MV-4-11 (cell line): ENCODE data around the gene AIMP1.
"Not testable (repeated sequence)": the region's sequence is repeated elsewhere in the genome, so short reads cannot be mapped to it uniquely, and the experiment has no call there.

ENCODE experiments used
- DNase-seq: peaks from one replicate; lab custom pipeline; 2025; lab: John Stamatoyannopoulos, UW

The AIMP1 gene

DNA sequence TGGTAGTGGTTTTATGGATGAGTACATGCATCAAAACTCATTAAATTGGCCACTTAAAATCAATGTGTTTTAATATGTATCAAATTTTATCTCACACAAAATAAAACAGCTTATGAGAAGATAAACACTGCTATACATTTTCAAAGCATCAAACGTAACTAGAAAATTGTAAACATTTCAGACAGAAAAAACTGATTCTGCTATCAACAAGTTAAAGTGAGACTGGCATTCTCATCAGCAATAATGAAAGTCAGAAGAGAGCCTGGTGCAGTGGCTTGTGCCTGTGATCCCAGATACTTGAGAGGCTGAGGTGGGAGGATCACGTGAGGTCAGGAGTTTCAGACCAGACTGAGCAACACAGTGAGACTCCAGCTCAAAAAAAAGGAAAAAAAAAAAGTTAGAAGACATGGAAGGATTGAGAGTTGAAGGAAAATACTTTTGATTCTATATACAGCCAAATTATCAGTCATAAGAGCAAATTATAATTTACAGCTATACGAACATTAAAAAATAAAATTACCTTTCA, 3.3 kb upstream of the AIMP1 start:
- no peak for DNase-seq

DNA sequence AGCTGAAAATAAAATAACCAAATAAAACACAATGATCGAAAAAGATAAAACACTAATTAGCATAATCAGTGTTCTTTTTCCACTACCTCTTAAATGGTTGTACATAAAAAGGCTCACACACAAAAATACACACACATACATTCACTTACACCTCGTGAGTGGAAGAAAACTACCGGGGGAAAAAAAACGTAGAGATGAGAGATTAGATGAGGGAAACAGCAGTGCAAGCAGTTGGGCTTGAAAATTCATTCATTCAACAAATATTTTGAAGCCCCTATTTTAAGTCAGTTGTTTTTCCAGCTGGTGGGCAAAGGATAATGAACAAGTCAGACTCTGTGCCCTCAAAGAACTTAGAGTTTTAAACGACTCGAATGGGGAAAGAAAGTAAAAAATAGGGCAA, 1.4 kb upstream of the AIMP1 start:
- DNase-seq: no peak

DNA sequence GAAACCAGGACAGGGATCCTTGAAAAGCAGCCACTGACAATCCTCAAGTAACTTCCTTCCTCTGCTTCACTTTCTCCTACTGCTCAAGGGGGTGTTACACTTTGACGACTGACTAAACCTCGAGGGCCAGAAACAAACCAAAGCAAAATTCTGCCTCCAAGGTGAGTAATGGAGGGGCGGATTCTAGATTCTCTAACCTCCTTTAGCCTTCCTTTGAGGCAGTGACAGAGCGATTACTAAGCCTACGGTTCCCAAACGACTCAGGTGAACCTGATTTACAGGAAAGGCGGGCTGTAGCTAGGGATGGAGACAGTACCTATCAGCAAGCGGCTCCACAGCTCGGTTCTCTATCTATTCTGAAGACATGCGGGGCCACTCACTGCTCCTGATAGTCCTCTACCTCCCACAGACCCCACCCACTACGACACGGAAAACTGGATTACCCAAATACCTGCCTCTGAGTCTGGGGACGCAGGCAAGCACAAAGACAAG, 828 bp upstream of the AIMP1 start:
- DNase-seq: peak; percentile 28

DNA sequence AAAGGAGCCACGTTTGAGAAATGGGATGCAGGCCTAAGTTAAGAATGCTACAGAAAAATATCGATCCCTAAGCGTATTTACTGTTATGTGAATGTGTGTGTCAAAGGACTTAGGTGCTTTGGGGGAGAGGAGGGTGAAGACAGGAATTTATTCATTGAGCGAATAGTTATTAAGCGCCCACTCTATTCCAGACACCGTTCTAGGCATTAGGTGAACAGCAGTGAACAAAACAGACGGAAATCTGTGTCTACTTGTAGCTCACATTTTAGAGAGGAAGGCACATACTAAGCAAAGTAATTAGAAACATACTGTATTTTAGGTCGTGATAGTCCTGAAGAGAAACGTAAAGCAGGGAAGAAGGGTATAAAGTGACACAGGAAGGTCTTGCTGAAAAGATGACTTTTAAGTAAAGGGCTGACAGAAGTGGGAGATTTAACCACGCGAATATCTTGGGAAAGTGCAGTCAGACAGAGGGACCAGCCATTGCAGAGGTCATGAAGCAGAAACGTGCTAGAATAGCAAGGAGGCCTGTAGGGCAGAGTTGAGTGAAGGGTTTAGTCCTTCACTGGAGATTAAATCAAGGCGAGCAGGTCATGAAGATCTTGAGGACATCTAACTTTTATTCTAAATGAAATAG, 541 bp downstream of the AIMP1 start:
- DNase-seq: no peak

DNA sequence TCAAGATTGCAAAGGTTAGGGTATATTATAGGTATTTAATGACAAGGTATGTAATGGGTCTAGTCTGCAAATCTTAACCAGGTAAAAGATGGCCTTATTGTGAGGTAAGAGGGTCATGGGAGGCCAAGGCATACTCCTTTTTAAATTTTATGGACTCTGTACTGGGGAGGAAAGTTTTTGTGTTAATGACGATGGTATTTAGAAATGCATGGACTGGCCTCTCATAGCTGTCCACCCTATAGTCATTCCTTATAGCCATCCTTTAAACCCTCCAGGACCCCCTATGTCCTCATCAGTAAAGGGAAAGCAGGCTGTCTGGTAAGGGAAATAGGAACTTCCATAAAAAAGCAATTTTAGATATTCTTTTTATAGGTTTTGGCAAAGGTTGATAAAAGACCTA, 1.5 kb downstream of the AIMP1 start:
- DNase-seq: no peak

GRCh38 chr4:106318511-106318910, 2.2 kb downstream of the AIMP1 start:
- DNase-seq: no peak

DNA sequence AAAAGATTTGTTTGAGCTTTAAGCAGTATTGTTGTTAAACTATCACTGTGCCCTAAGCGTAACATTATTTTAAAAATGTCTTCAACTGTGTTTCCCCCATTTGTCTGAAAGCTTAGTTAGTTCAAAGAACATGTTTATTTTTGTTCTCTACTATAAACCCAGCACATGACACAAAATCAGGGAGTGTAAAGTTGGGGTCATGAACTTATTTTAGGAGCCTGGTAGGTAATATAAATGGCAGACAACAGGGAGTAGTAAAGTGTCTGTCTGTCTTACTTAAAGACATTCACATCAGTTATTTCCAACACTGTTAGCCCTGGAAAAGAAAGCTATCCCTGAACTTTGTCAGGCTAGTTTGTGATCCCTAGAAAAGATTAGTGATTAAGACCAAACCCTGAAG, 3.9 kb downstream of the AIMP1 start:
- DNase-seq: no peak

DNA sequence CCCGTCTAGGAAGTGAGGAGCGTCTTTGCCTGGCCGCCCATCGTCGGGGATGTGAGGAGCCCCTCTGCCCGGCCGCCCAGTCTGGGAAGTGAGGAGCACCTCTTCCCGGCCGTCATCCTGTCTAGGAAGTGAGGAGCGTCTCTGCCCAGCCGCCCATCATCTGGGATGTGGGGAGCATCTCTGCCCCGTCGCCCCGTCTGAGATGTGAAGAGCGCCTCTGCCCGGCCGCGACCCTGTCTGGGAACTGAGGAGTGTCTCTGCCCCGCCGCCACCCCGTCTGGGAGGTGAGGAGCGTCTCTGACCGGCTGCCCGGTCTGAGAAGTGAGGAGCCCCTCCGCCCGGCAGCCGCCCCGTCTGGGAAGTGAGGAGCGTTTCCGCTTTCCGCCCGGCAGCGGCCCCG, 4.8 kb downstream of the AIMP1 start:
- not testable (repeated sequence) for DNase-seq

- DNase-seq: not testable (repeated sequence)
Measured at GRCh38 chr4:106321814-106322213, 5.5 kb downstream of the AIMP1 start.

GRCh38 chr4:106323119-106323518, 6.8 kb downstream of the AIMP1 start:
- no peak for DNase-seq

- DNase-seq: no peak
Measured at GRCh38 chr4:106325800-106326199, 9.4 kb downstream of the AIMP1 start.

DNA sequence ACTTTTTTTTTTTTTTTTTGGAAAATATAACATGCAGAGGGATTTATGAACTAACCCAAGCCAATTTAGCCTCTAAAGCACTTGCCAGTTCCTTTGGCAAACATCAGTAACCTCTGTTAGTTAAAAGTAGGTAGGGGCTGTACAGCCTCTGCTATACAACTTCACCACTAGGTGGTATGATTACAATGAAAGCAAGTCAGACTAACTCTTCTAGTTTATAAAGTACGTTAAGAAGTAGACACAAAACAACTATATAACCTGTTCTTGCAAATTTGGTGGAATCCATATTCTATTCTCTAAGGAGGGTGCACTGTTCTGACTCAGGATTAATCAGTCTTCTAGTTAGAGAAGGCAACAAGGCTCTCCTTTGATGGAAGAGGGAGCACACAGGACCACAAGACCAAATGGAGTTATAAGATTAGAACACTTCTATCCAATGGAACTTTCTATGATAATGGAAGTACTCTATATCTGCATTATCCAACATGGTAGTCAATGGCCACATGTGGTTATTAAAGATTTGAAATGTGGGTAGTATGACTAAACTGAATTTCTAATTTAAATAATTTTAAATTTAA, 12.8 kb downstream of the AIMP1 start:
- DNase-seq: peak; percentile 45

DNA sequence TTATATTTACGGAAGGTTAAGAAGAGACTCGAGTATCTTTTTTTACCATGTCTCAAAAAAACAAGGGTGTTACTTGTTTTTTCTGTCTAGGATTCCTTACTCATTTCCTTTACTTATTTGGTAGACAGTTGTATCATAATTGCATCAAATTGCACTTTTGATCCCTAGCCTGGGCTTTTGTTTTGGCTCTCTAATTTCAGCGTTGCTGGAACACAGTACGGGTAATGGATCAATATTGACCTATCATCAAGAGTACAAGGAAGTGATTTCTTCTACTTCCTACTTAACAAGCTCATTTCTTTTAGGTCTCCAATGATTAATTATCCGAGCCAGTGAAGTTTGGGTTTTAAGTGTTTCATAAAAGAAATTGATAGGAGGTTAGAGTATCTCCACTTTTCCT, 16.8 kb downstream of the AIMP1 start:
- DNase-seq: no peak

DNA sequence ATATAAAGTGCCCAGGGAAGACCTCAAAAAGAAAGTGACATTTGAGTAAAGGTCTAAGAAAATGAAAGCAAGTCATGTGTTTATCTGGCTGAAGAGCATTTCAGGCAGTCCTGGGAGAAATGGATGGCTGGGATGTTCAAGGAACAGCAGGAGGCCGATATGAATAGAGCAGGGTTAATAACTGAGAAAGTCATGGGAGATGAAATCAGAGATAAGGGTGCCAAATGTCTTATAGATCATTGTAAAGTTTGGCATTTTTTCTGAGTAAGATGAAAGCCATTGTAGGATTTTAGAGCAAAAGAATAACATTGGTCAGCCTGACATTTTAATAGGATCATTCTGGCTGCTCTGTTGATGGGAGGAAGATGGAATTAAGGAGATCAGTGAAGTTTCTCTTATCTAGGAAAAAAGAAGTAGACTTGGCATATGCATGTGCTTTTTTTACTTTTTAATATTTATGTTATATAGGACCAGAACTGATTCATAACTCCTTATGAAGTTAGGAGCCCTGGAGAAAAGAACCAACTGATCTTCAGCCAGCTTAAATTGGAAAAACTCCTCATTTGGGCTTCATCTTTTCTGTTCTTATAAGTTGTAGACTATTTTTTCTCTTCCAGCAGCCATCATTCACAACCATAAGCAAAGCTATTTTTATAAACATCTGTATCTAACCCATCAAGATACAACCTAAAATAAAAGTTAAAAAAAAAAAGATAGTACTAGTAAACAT, 18.6 kb downstream of the AIMP1 start:
- DNase-seq: no peak

DNA sequence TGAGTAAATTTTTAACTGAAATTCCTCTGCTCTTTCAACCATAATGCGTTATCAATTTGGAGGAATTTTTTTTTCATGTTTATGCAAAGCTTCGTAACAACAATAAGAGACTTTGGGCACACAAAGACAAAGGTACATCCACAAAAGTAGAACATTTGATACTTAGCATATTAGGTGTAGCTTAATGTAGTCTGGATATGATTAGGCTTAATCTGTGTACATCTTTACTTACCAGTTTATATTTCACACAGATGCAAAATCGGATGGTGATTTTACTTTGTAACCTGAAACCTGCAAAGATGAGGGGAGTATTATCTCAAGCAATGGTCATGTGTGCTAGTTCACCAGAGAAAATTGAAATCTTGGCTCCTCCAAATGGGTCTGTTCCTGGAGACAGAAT, 20.3 kb downstream of the AIMP1 start:
- DNase-seq: no peak

DNA sequence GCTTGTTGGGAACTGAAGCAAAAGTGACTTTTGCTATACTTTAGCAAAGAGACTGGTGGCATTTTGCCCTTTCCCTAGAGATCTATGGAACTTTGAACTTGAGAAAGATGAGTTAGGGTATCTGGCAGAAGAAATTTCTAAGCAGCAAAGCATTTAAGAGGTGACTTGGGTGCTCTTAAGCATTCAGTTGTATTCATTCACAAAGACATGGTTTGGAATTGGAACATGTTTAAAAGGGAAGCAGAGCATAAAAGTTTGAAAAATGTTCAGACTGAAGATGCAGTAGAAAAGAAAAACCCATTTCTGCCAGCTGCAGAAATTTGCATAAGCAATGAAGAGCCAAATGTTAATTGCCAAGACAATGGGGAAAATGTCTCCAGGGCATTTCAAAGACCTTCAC, 21.6 kb downstream of the AIMP1 start:
- no peak for DNase-seq

DNA sequence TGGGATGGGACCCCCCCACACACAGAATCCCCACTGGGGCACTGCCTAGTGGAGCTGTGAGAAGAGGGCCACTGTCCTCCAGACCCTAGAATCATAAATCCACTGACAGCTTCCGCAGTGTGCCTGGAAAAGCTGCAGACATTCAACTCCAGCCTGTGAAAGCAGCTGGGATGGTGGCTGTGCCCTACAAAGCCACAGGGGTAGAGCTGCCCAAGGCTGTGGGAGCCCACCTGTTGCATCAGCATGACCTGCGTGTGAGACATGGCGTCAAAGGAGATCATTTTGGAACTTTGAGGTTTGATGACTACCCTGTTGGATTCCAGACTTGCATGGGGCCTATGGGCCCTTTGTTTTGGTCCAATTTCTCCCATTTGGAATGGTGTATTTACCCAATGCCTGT, 22.3 kb downstream of the AIMP1 start:
- DNase-seq: no peak

DNA sequence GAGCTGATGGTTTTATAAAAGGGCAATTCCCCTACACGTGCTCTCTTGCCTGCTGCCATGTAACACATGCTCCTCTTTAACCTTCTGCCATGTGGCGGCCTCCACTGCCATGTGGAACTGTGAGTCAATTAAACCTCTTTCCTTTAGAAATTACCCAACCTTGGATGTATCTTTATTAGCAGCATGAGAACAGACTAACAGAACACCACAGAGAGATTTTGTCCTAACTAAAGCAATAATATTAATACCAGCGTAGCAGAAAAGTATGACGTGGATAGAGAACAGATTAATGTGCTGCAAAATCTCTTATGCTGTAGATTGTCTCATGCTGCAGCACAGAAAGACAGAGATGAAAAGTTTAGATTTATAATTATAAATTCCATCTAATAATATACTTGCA, 23.1 kb downstream of the AIMP1 start:
- DNase-seq: no peak

- no peak for DNase-seq
Measured at GRCh38 chr4:106340774-106341173, 24.4 kb downstream of the AIMP1 start.

DNA sequence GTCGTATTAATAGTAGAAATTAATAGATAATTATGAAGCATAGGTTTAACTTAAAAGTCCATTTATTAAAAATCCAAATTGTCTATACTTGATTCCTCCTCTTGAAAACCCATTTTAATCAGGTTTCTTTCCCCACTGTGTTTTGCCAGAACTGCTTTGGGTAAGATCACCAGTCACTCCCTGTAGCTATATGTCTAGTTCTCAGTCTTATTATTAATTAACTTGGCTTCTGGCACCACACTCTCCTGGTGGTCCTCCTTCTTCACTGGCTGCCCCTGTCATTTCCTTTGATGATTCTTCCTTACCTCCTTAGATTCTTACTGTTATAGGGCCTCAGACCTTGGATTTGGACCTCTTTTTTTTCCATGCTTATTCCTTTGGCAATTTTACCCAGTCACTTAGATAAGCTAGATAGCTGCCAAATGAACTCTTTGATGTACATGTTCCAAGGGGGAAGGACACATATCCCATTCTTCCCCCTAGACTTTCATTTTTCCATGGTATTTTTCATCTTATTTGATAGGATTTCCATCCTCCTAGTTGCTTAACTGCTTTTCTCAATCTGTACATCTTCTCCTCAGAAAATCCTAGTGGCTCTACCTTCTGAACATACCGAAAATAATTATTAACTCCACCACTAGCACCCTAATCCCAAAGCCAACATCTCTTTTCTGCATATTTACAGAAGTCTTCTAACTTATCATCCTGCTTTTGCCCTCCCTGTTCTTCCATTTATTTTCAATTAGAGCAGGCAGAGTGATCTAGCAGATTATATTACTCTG, 27.7 kb downstream of the AIMP1 start:
- no peak for DNase-seq

DNA sequence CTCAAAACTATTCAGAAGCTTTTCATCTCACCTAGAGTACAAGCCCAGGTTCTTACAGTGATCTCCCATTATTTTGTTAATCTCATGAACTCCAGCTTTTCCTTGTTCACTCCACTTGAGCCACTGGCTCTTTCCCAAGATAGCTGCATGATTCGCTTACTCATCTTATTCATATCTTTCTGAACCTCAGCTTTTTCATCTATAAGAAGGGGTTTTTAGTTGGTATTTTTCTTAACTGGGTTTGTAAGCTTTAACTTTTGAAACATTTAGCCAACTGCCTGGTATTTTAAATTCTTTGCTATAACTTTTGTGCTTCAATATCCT, 28.3 kb downstream of the AIMP1 start:
- no peak for DNase-seq

- no peak for DNase-seq
Measured at GRCh38 chr4:106347167-106347566, 30.8 kb downstream of the AIMP1 start.

GRCh38 chr4:106351016-106351415, 34.7 kb downstream of the AIMP1 start:
- DNase-seq: no peak
